ENCODE results near the gene PLGLB1.
"Not testable (repeated sequence)": the region's sequence is repeated elsewhere in the genome, so short reads cannot be mapped to it uniquely, and the experiment has no call there.

The PLGLB1 gene

GRCh38 chr2:87021744-87022143, at the start of gene PLGLB1:
Gene PLGLB1, minus strand, starts transcription at chr2:87021844. Its CDS starts 61 bp downstream, at chr2:87021783.
- ATAC-seq, DNase-seq: not testable (repeated sequence)

- ATAC-seq, DNase-seq: not testable (repeated sequence)
Measured at GRCh38 chr2:87064305-87064704, 42.7 kb upstream of the PLGLB1 start.

GRCh38 chr2:87063431-87063830, 41.8 kb upstream of the PLGLB1 start:
- not testable (repeated sequence) for DNase-seq, ATAC-seq

DNA sequence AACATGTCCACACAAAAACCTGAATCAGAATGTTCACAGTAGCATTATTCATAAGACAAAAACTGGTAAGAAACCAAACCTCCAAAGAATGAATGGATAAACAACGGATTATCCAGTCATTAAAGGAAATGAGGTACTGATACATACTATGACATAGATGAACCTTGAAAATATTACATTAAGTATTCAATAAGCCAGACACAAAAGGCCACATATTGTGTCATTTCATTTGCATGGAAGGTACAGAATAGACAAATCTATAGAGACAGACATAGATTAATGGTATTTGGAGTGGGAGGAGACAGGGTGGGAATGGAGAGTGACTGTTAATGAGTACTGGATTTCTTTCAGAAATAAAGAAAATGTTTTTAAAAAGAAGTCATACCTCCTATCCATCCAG, 39.9 kb upstream of the PLGLB1 start:
- not testable (repeated sequence) for ATAC-seq, DNase-seq

DNA sequence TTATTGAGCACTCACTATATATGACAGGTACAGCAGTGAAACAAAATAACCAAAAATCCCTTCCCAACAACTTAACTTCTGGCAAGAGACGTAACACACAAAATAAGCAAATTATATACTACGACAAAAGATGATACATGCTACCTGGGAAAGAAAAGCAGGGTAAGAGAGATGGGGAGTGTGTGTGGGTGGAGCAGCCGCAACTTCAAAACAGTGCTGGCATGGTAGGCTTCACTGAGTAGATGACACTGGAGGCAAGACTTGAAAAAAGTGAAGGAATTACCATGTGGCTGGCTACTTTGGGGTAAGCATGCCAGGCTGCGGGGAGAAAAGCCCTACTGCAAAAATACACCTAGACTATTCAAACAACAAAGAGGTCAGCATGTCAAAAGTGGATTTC, 36.0 kb upstream of the PLGLB1 start:
- DNase-seq: not testable (repeated sequence)
- peak; percentile 44 for ATAC-seq

- not testable (repeated sequence) for ATAC-seq, DNase-seq
Measured at GRCh38 chr2:87056843-87057242, 35.2 kb upstream of the PLGLB1 start.

- not testable (repeated sequence) for DNase-seq, ATAC-seq
Measured at GRCh38 chr2:87056435-87056834, 34.8 kb upstream of the PLGLB1 start.

DNA sequence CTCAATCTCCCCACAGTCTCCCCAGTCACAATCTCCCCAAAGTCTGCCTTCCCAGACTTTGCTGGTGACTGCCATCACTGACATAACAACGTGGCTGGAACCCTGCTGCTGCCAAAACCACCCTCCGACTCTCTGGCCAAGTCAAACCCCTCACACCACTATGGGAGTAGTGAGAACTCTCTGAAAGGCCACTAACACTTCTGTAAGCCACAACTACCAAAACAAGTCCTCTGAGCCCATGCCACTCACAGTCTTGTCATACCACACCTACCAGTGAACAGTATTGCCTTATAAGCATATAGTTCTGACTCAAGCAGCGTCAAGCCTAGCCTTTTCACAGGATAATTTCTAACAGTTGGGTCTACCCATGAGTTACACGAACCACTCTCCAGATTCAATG, 32.7 kb upstream of the PLGLB1 start:
- DNase-seq: not testable (repeated sequence)
- peak; percentile 76 for ATAC-seq

DNA sequence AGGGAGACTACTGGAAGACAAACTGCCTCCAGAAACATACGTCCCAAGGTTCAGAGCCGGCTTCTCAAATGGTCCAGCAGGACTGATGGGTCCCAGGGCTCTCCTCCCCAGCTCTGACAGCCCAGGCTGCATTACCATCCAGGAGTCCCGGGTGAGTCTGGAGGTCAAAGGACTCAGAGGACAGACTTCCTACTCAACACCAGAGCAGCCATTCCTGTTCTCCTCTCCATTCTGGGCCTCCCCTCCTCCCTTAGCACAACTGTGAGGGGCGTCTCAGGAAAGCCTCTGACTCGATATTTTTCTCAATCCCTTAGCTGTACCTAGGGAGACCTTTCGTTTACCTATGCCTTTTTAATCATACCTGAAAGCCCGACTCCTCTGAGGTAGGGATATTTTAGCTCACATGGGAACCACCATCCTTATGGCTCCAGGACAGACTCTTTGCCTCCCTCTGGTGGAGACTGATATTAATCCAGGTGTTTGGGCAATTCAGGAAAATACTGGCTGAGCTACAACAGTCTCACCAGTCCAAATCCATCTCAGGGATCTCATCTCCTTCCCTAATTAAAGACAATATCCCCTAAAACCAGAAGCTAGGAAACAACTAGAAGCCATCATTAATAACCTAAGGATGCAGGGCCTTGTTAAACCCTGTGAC, 19.8 kb upstream of the PLGLB1 start:
- ATAC-seq: peak; percentile 49

DNA sequence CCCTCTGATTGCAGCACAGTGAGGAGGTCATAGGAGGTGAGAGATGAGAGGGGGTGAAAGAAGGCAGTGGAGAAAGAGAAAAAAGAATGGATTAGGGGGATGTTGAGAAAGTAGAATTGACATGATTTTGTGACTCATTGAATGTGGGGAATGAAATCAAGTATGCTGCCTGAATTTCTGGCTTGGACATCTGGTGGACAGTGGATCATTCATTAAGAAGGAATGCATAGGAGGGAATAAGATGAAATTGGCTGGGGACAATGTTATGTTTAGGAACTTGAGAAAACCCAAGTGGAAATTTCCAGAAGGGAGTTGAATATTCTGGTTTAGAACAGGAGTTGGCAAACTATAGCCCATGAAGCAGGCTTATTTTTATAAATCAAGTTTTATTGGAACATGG, 7.0 kb upstream of the PLGLB1 start:
- DNase-seq, ATAC-seq: not testable (repeated sequence)

More for the DNA sequence above, 19.8 kb upstream of the PLGLB1 start:
- DNase-seq: peak; percentile 33

- DNase-seq, ATAC-seq: not testable (repeated sequence)
Measured at GRCh38 chr2:87026816-87027215, 5.2 kb upstream of the PLGLB1 start.

- DNase-seq: not testable (repeated sequence)
- peak; percentile 43 for ATAC-seq
Measured at GRCh38 chr2:87025927-87026326, 4.3 kb upstream of the PLGLB1 start.

- ATAC-seq, DNase-seq: not testable (repeated sequence)
Measured at GRCh38 chr2:87023988-87024615, 2.5 kb upstream of the PLGLB1 start.

GRCh38 chr2:87021043-87021442, 601 bp downstream of the PLGLB1 start:
- not testable (repeated sequence) for ATAC-seq, DNase-seq

DNA sequence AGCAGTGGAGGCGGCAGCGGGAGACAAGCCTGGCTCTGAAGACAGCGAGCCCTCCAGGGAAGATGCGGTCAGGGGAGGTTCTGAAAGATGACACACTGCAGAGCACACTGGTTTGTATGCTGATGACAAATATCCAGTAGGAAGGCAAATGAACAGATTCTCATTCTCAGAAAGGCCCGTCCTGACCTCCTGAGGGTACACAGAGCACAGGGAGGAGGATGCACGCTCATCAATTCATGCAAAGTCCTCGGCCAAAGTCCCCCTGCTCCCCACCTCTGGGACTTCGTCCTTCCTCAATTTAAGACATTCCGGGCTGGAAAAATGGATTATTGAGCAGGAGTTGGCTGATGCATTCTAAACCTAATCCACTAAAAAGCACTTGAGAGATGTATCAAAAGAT, 2.6 kb downstream of the PLGLB1 start:
- not testable (repeated sequence) for ATAC-seq, DNase-seq

DNA sequence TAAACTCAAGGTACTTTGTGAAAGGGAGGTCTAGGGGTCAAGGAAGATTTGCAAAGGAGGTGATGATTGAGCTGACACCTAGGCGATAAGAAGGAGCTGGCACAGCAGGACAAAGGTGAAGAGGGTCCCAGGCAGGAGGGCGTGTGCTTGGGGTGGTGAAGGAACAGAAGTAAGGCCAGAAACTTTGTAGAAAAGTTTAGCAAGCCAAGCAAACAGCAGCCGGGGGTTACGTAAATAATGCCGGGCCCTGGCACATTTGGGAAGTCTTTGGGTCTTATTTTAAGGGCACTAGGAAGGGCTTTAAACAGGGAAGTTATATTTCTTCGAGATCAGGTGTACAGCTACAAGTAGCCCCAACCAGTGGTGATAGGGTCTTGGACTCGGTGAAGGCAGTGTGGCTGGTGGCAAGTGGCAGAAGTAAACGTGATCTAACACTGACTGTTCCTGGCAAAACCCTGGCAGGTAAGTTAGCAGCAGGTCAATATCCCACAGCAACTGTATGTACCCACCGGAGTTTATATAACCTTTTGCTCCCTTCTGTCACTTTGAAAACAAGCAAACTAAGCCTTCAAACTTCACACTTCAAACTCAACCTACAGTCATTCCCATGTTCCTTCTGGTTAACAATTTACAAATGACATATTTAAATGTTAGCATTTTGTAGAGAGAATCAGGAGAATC, 7.0 kb downstream of the PLGLB1 start:
- not testable (repeated sequence) for ATAC-seq, DNase-seq

GRCh38 chr2:87004398-87004797, 17.2 kb downstream of the PLGLB1 start:
- DNase-seq: not testable (repeated sequence)

More at GRCh38 chr2:87004398-87004797, 17.2 kb downstream of the PLGLB1 start:
- ATAC-seq: not testable (repeated sequence)

Measured in stimulated activated naive CD8-positive, alpha-beta T cell treated with anti-CD3 and anti-CD28 coated beads, Interleukin-15, Interleukin-2, amounts not matched to agents 100 U/mL and 50 U/mL, for 24 hours (primary cell).